ENCODE results near the gene GON7.
"Not testable (repeated sequence)": the region's sequence is repeated elsewhere in the genome, so short reads cannot be mapped to it uniquely, and the experiment has no call there.

GON7 gene

DNA sequence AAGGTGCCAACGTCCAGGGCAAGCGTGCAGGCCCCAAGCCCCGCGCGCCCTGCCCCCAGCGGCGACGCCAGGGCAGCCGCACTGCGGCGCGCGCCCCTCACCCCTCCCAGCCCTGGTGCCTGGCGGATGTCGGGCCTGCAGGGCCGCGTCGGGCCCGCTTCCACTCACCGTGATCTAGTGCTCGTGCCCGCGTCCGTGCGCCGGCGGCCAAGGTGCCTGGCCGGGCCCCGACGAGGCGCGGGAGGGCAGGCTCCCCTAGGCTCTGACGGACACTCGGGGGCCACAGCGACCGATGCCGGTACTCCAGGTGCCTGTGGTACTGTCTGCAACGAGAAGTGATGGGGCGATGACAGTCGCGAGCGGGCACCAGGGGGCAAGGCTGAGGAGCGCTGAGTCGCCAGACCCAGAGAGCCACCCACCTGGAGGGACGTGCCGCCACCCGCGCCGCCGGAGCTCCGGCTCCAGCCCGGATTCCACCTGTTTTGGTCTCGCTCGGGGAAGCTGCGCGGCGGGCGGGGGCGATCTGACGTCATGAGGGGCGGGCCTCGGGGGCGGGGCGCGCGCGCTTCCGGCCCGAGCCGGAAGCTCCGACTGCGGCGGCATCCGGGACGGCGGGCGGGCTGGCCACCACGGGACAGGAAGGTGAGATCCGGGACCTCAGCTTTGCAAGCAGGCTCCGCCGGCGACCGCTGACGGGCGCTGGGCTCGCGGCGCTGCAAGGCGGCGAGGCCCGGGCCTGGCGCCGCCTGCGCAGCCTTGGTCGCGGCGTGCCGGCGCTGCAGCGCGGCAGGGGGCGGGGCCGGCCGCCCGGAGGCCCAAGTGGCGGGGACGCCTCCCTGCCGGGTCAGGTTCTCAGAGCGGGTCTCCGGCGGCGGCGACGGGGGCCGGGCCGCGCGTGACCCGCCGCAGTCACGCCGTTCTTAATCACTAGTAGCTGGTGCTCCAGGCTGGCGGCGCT is 22.2 kb downstream of the GON7 start, which contains the start of the genes LYSET and MOAP1:
Gene LYSET, plus strand, starts transcription at position 927 of the 958 bp plus-strand sequence. CDS start 89 bp downstream, outside the sequence.
Gene MOAP1, minus strand, starts transcription at position 507 of the 958 bp plus-strand sequence. CDS start 655 bp downstream, outside the sequence.
- H3K4me1 Mint-ChIP-seq (ENCODE audit: low read depth in 2 of 2): peaks cover 25 to 32% of the 10 kb centered on the region in 2 donors
- H3K9me3 Mint-ChIP-seq: no peaks in the 10 kb centered on the region
- peaks cover 39% of the 10 kb centered on the region for H3K36me3 Mint-ChIP-seq (ENCODE audit: insufficient read depth)
- ATAC-seq (replicated peaks) (peak; percentile 88), DNase-seq (peak; percentile 84 to 89 (median 87))
- H3K4me3 Mint-ChIP-seq: peak within 1 kb of the TSS; percentile 88 to 91
- H3K27ac Mint-ChIP-seq: peak within 1 kb of the TSS; percentile 90 to 94
- H3K27me3 Mint-ChIP-seq: no peaks in the 10 kb centered on the region

DNA sequence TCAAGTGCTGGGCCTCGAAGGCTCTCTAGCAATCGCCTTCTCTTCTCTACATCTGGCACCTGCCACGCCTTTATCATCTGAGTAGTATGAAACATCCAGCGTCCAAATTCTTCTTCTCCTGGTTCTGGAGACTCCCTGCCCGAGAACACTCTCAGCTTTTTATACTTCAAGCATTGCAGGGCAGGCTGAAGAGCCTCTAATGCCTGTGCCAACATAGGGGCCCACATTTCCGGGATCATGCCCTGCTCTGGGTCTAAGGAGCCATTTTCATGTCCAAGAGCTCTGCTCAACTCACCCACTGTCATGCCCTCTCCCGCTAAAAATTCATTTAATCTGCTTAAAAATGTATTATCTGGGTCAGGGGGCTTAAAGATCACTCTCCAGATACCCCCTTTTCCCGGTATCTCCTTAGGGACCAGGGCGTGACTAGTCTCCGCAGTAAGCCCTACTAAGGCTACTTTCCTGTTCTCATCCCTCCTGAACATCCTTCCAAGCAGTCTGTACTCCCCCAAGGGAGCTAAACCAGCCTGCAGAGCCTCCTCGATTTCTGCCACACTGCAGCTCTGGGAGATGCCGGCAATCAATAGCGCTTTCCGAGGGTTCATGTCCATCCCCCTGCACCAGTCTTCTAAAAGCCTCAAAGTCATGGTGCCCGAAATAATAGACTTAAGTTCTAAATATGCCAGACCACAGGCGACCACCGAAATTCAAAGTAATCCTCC is 23.1 kb downstream of the GON7 start:
- H3K9me3 Mint-ChIP-seq: no peaks in the 10 kb centered on the region
- peak overlapping the region; percentile 88 to 91 for H3K4me3 Mint-ChIP-seq
- no peaks in the 10 kb centered on the region for H3K27me3 Mint-ChIP-seq
- ATAC-seq (replicated peaks) (no peak), DNase-seq (no peak)
- peaks cover 25 to 32% of the 10 kb centered on the region in 2 donors for H3K4me1 Mint-ChIP-seq (ENCODE audit: low read depth in 2 of 2)
- H3K36me3 Mint-ChIP-seq (ENCODE audit: insufficient read depth): peaks cover 40% of the 10 kb centered on the region
- peak overlapping the region; percentile 90 to 94 for H3K27ac Mint-ChIP-seq

DNA sequence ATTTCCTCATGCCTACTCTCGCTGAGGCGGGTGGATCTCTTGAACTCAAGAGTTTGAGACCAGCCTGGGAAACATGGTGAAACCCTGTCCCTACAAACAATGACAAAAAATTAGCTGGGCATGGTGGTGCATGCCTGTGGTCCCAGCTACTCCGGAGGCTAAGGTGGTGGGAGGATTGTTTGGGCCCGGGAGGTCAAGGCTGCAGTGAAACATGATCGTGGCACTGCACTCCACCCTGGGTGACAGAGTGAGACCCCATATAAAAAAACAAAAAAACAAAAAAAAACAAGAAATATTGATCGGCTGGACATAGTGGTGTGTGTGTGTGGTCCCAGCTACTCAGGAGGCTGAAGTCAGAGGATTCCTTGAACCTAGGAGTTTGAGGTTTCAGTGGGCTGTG is 31.4 kb downstream of the GON7 start:
- H3K9me3 Mint-ChIP-seq: no peaks in the 10 kb centered on the region
- ATAC-seq (replicated peaks): no peak
- H3K4me1 Mint-ChIP-seq (ENCODE audit: low read depth in 2 of 2): no peaks in the 10 kb centered on the region
- peaks cover 7% of the 10 kb centered on the region for H3K36me3 Mint-ChIP-seq (ENCODE audit: insufficient read depth)
- peaks cover 6 to 13% of the 10 kb centered on the region in 2 donors for H3K27me3 Mint-ChIP-seq
- no peak for DNase-seq
- no peak overlapping the region for H3K27ac Mint-ChIP-seq
- H3K4me3 Mint-ChIP-seq: no peak overlapping the region

DNA sequence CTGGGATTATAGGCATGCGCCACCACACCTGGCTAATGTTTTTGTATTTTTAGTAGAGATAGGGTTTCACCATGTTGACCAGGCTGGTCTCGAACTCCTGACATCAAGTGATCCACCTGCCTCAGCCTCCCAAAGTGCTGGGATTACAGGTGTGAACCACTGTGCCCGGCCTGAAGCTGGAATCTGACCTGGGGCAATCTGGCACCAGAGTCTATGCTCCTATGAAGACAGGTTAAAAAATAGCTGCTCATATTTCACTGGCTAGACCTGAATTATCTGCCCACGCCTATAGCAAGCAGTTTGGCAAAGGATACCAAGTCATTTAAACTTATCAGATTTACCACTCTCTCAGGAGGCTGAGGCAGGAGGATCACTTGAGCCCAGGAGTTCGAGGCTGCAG is 32.1 kb downstream of the GON7 start:
- H3K4me1 Mint-ChIP-seq (ENCODE audit: low read depth in 2 of 2); DNase-seq; H3K36me3 Mint-ChIP-seq (ENCODE audit: insufficient read depth); ATAC-seq (replicated peaks); H3K9me3 Mint-ChIP-seq; H3K4me3 Mint-ChIP-seq; H3K27ac Mint-ChIP-seq: not testable (repeated sequence)
- H3K27me3 Mint-ChIP-seq: peaks cover 6 to 13% of the 10 kb centered on the region in 2 donors

DNA sequence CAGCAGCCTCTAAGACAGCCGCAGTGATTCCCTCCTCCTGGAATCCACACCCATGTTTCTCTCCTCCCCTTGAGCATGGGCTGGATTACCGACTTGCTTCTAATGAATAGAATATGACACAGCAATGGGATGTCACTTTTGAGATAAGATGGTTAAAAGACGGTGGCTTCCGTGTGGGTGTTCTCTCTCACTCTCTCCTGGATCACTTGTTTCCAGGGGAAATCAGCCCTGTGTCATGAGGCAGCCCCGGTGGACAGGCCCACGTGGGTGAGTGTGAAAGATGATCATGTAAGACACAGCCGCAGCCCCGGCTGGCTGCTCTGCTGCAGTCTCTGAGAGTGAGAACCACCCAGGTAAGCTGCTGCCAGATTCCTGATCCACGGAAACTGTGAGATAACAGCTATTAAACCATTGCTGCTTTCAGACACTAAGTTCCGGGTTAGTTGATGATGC is 32.9 kb downstream of the GON7 start:
- no peak overlapping the region for H3K27ac Mint-ChIP-seq
- no peaks in the 10 kb centered on the region for H3K4me1 Mint-ChIP-seq (ENCODE audit: low read depth in 2 of 2)
- H3K4me3 Mint-ChIP-seq: no peak overlapping the region
- peaks cover 6% of the 10 kb centered on the region for H3K36me3 Mint-ChIP-seq (ENCODE audit: insufficient read depth)
- peaks cover 6 to 13% of the 10 kb centered on the region in 2 donors for H3K27me3 Mint-ChIP-seq
- H3K9me3 Mint-ChIP-seq: no peaks in the 10 kb centered on the region
- ATAC-seq (replicated peaks) (no peak), DNase-seq (no peak)

DNA sequence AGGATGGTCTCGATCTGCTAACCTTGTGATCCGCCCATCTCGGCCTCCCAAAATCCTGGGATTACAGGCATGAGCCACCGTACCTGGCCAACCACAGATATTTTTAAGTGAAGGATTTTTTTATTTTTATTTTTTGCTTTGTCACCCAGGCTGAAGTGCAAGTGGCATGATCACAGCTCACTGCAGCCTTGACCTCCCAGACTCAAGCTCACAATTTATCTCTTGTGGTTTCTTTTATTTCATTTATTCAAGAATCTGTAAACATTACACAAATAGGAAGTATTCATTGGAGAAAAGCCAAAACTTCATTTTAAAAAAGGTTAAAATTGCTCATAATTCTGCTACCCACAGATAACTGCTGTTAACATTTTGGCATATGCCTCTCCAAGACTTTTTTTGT is 35.5 kb downstream of the GON7 start:
- no peak overlapping the region for H3K4me3 Mint-ChIP-seq
- H3K27ac Mint-ChIP-seq: no peak overlapping the region
- DNase-seq: no peak
- peaks cover 6 to 13% of the 10 kb centered on the region in 2 donors for H3K27me3 Mint-ChIP-seq
- no peaks in the 10 kb centered on the region for H3K9me3 Mint-ChIP-seq
- H3K4me1 Mint-ChIP-seq (ENCODE audit: low read depth in 2 of 2): no peaks in the 10 kb centered on the region
- peaks cover 4% of the 10 kb centered on the region for H3K36me3 Mint-ChIP-seq (ENCODE audit: insufficient read depth)
- ATAC-seq (replicated peaks): no peak

DNA sequence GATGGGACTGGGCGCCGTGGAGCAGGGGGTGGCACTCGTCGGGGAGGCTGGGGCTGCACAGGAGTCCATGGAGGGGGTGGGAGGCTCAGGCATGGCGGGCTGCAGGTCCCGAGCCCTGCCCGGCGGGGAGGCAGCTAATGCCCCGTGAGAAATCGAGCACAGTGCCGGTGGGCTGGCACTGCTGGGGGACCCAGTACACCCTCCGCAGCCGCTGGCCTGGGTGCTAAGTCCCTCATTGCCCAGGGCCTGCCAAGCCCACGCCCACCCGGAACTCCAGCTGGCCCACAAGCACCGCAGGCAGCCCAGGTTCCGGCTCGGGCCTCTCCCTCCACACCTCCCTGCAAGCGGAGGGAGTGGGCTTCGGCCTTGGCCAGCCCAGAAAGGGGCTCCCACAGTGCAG is 36.7 kb downstream of the GON7 start:
- not testable (repeated sequence) for H3K36me3 Mint-ChIP-seq (ENCODE audit: insufficient read depth); H3K27ac Mint-ChIP-seq; H3K9me3 Mint-ChIP-seq; DNase-seq; H3K4me3 Mint-ChIP-seq; ATAC-seq (replicated peaks); H3K4me1 Mint-ChIP-seq (ENCODE audit: low read depth in 2 of 2)
- H3K27me3 Mint-ChIP-seq: peaks cover 6 to 13% of the 10 kb centered on the region in 2 donors

DNA sequence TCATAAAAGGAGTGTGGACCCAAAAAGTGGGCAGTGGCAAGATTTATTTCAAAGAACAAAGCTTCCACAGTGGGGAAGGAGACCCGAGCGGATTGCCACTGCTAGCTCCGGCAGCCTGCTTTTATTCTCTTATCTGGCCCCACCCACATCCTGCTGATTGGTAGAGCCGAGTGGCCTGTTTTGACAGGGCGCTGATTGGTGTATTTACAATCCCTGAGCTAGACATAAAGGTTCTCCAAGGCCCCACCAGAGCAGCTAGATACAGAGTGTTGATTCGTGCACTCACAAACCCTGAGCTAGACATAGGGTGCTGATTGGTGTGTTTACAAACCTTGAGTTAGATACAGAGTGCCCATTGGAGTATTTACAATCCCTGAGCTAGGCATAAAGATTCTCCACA is 37.2 kb downstream of the GON7 start:
- H3K9me3 Mint-ChIP-seq; H3K36me3 Mint-ChIP-seq (ENCODE audit: insufficient read depth); H3K4me3 Mint-ChIP-seq; H3K27ac Mint-ChIP-seq; DNase-seq; ATAC-seq (replicated peaks); H3K4me1 Mint-ChIP-seq (ENCODE audit: low read depth in 2 of 2): not testable (repeated sequence)
- H3K27me3 Mint-ChIP-seq: peaks cover 6 to 13% of the 10 kb centered on the region in 2 donors

DNA sequence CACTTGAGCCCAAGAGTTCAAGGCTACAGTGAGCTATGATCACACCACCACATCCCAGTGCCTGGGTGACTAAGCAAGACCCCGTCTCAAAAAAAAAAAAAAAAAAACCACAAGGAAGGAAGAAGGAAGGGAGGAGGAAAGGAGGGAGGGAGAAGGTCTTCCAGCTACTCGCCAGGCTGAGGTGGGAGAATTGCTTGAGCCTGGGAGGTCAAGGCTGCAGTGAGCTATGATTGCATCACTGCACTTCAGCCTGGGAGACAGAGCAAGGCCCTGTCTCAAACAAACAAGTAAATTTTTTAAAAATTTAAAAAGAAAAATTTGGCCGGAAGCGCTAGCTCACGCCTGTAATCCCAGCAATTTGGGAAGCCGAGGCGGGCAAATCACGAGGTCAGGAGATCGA is 38.3 kb downstream of the GON7 start:
- not testable (repeated sequence) for H3K27me3 Mint-ChIP-seq; H3K27ac Mint-ChIP-seq; DNase-seq; H3K4me3 Mint-ChIP-seq; H3K36me3 Mint-ChIP-seq (ENCODE audit: insufficient read depth); H3K9me3 Mint-ChIP-seq; H3K4me1 Mint-ChIP-seq (ENCODE audit: low read depth in 2 of 2); ATAC-seq (replicated peaks)

DNA sequence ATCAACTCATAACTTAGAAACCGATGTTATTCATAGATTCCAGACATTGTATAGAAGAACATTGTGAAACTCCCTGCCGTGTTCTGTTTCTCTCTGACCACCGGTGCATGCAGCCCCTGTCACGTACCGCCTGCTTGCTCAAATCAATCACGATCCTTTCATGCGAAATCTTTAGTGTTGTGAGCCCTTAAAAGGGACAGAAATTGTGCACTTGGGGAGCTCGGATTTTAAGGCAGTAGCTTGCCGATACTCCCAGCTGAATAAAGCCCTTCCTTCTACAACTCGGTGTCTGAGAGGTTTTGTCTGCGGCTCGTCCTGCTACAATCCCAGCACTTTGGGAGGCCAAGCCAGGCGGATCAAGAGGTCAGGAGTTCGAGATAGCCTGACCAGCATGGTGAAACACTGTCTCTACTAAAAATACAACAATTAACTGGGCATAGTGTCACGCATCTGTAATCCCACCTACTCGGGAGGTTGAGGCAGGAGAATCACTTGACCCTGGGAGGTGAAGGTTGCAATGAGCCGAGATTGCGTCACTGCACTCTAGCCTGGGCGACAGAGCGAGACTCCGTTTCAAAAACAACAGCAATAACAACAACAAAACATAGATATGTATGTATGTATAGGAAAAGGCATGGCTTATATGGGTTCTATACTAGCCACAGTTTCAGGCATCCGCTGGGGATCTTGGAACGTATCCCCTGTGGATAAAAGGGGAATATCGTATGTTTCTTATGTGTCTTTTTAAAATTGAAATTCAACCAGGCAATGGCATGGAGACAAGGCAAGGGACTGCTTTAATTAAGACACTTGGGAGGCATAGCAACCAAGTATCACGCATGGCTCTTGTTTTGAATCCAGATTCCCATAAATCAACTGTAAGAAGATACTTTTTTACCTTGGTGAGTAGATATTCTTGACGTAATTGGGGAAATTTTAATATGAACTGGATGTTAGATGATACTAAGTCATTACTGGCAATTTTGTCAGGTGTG is 41.3 kb downstream of the GON7 start:
- H3K36me3 Mint-ChIP-seq (ENCODE audit: insufficient read depth); H3K27me3 Mint-ChIP-seq; H3K9me3 Mint-ChIP-seq; H3K4me3 Mint-ChIP-seq; DNase-seq; ATAC-seq (replicated peaks); H3K4me1 Mint-ChIP-seq (ENCODE audit: low read depth in 2 of 2): not testable (repeated sequence)
- H3K27ac Mint-ChIP-seq: peak overlapping the region in 1 of 2 donors; percentile 51

DNA sequence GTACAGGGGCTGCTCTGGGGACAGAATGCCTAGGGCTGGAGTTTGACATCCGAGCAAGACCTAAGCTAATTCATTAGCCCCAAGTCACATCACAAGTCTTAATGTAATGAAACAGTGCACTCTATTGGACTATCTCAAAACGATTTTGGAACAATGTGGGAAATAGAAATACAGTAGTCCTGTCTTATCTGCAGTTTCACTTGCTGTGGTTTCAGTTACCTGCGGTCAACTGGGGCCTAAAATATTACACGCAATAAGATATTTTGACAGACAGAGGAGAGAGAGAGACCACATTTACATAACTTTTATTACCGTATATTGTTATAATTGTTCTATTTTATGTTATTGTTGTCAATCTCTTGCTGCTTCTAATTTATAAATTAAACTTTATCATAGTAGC is 43.3 kb downstream of the GON7 start:
- no peak for ATAC-seq (replicated peaks)
- Mint-ChIP-seq H3K36me3 (ENCODE audit: insufficient read depth) (no peaks in the 10 kb centered on the region), H3K27me3 (no peaks in the 10 kb centered on the region)

DNA sequence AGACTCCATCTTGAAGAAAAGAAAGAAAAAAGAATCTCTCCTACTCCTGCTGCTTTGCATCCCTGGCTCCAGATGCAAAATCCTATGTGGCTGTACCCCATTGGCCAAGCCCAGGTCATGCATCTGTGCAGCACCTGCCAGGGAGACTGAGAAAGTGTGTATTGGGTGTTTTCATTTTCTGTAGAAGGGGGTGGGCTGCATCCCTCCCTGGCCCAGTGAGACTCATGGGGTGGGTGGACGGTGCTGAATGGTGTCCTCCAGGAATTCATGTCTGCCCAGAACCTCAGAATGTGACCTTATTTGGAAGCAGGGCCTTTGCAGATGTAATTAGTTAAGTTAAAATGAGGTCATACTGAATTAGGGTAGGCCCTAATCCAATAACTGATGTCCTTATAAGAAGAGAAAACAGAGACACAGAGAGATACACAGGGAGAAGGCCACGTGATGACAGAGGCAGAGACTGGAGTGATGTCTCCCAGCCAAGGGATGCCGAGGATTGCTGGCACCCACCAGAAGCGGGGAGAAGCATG is 45.4 kb downstream of the GON7 start:
- Mint-ChIP-seq H3K27ac (no peak overlapping the region), H3K9me3 (no peaks in the 10 kb centered on the region), H3K36me3 (ENCODE audit: insufficient read depth) (no peaks in the 10 kb centered on the region), H3K4me3 (no peak overlapping the region), H3K27me3 (no peaks in the 10 kb centered on the region), H3K4me1 (ENCODE audit: low read depth in 2 of 2) (no peaks in the 10 kb centered on the region)
- no peak for DNase-seq
- no peak for ATAC-seq (replicated peaks)

More for the DNA sequence above, 43.3 kb downstream of the GON7 start:
- no peak overlapping the region for H3K4me3 Mint-ChIP-seq
- H3K4me1 Mint-ChIP-seq (ENCODE audit: low read depth in 2 of 2): no peaks in the 10 kb centered on the region
- DNase-seq: no peak
- no peak overlapping the region for H3K27ac Mint-ChIP-seq
- no peaks in the 10 kb centered on the region for H3K9me3 Mint-ChIP-seq

All from effector memory CD8-positive, alpha-beta T cell (primary cell).